ENCODE measurements around the gene DNAJC28.

- TF ChIP-seq, protein P1, sequence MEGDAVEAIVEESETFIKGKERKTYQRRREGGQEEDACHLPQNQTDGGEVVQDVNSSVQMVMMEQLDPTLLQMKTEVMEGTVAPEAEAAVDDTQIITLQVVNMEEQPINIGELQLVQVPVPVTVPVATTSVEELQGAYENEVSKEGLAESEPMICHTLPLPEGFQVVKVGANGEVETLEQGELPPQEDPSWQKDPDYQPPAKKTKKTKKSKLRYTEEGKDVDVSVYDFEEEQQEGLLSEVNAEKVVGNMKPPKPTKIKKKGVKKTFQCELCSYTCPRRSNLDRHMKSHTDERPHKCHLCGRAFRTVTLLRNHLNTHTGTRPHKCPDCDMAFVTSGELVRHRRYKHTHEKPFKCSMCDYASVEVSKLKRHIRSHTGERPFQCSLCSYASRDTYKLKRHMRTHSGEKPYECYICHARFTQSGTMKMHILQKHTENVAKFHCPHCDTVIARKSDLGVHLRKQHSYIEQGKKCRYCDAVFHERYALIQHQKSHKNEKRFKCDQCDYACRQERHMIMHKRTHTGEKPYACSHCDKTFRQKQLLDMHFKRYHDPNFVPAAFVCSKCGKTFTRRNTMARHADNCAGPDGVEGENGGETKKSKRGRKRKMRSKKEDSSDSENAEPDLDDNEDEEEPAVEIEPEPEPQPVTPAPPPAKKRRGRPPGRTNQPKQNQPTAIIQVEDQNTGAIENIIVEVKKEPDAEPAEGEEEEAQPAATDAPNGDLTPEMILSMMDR (IDR thresholded peaks at IDR 0.05): no peak
- no peak for TF ChIP-seq POLR2A (IDR thresholded peaks at IDR 0.05)
These were observed 48.1 kb upstream of the DNAJC28 start for GRCh38 chr21:33539616-33540015.

Data from esophagus squamous epithelium (tissue), 4 donors.